ENCODE measurements around the gene MACROD2.

The MACROD2 gene

GRCh38 chr20:15675061-15675514 lies 1679.8 kb downstream of the MACROD2 start:
- Histone ChIP-seq H3K27me3 (ENCODE audit: control insufficient read depth, insufficient read depth, low read length, poor library complexity, severe bottlenecking) (no peaks in the 10 kb centered on the region), H3K27ac (ENCODE audit: insufficient read depth, low read depth, low read length, poor library complexity, severe bottlenecking) (no peak overlapping the region), H3K9me3 (ENCODE audit: control insufficient read depth, low read length) (no peaks in the 10 kb centered on the region), H3K36me3 (ENCODE audit: control insufficient read depth, insufficient read depth, low read length) (no peaks in the 10 kb centered on the region), H3K4me1 (ENCODE audit: control insufficient read depth, insufficient read depth, low read length) (no peaks in the 10 kb centered on the region), H3K4me3 (ENCODE audit: insufficient read depth, low read depth, low read length) (no peak overlapping the region)
- 96 to 97% methylated on average over 2 of the region's 2 CpGs for WGBS, 2 experiments

GRCh38 chr20:15675813-15676484 lies 1680.6 kb downstream of the MACROD2 start:
- Histone ChIP-seq H3K27ac (ENCODE audit: insufficient read depth, low read depth, low read length, poor library complexity, severe bottlenecking) (no peak overlapping the region), H3K4me3 (ENCODE audit: insufficient read depth, low read depth, low read length) (no peak overlapping the region), H3K36me3 (ENCODE audit: control insufficient read depth, insufficient read depth, low read length) (no peaks in the 10 kb centered on the region), H3K4me1 (ENCODE audit: control insufficient read depth, insufficient read depth, low read length) (no peaks in the 10 kb centered on the region), H3K27me3 (ENCODE audit: control insufficient read depth, insufficient read depth, low read length, poor library complexity, severe bottlenecking) (no peaks in the 10 kb centered on the region), H3K9me3 (ENCODE audit: control insufficient read depth, low read length) (no peaks in the 10 kb centered on the region)
- WGBS, 2 experiments, result 80 to 83% methylated on average over 1 of the region's 1 CpG

- H3K27ac ChIP-seq (ENCODE audit: insufficient read depth, low read depth, low read length, poor library complexity, severe bottlenecking), result no peak overlapping the region
- H3K27me3 ChIP-seq (ENCODE audit: control insufficient read depth, insufficient read depth, low read length, poor library complexity, severe bottlenecking), result no peaks in the 10 kb centered on the region
- H3K36me3 ChIP-seq (ENCODE audit: control insufficient read depth, insufficient read depth, low read length), result no peaks in the 10 kb centered on the region
- 82 to 94% methylated on average over 2 of the region's 2 CpGs for WGBS, 2 experiments
- H3K4me1 ChIP-seq (ENCODE audit: control insufficient read depth, insufficient read depth, low read length), result no peaks in the 10 kb centered on the region
- no peaks in the 10 kb centered on the region for H3K9me3 ChIP-seq (ENCODE audit: control insufficient read depth, low read length)
- no peak overlapping the region for H3K4me3 ChIP-seq (ENCODE audit: insufficient read depth, low read depth, low read length)
Observed at GRCh38 chr20:15676815-15677214, 1681.5 kb downstream of the MACROD2 start.

- H3K36me3 ChIP-seq (ENCODE audit: control insufficient read depth, insufficient read depth, low read length), result no peaks in the 10 kb centered on the region
- no peak overlapping the region for H3K27ac ChIP-seq (ENCODE audit: insufficient read depth, low read depth, low read length, poor library complexity, severe bottlenecking)
- H3K9me3 ChIP-seq (ENCODE audit: control insufficient read depth, low read length), result no peaks in the 10 kb centered on the region
- WGBS, 2 experiments, result 93 to 100% methylated on average over 2 of the region's 2 CpGs
- no peaks in the 10 kb centered on the region for H3K4me1 ChIP-seq (ENCODE audit: control insufficient read depth, insufficient read depth, low read length)
- H3K4me3 ChIP-seq (ENCODE audit: insufficient read depth, low read depth, low read length), result no peak overlapping the region
- no peaks in the 10 kb centered on the region for H3K27me3 ChIP-seq (ENCODE audit: control insufficient read depth, insufficient read depth, low read length, poor library complexity, severe bottlenecking)
Observed at GRCh38 chr20:15682690-15683089, 1687.4 kb downstream of the MACROD2 start.

GRCh38 chr20:15692570-15692969 lies 1697.3 kb downstream of the MACROD2 start:
- no peaks in the 10 kb centered on the region for H3K36me3 ChIP-seq (ENCODE audit: control insufficient read depth, insufficient read depth, low read length)
- no peaks in the 10 kb centered on the region for H3K9me3 ChIP-seq (ENCODE audit: control insufficient read depth, low read length)
- H3K4me3 ChIP-seq (ENCODE audit: insufficient read depth, low read depth, low read length), result no peak overlapping the region
- no peak overlapping the region for H3K27ac ChIP-seq (ENCODE audit: insufficient read depth, low read depth, low read length, poor library complexity, severe bottlenecking)
- no peaks in the 10 kb centered on the region for H3K27me3 ChIP-seq (ENCODE audit: control insufficient read depth, insufficient read depth, low read length, poor library complexity, severe bottlenecking)
- no peaks in the 10 kb centered on the region for H3K4me1 ChIP-seq (ENCODE audit: control insufficient read depth, insufficient read depth, low read length)
- 88 to 96% methylated on average over 1 of the region's 1 CpG for WGBS, 2 experiments

GRCh38 chr20:15699431-15700146 lies 1704.3 kb downstream of the MACROD2 start:
- H3K36me3 ChIP-seq (ENCODE audit: control insufficient read depth, insufficient read depth, low read length), result no peaks in the 10 kb centered on the region
- H3K9me3 ChIP-seq (ENCODE audit: control insufficient read depth, low read length), result no peaks in the 10 kb centered on the region
- 91% methylated on average over 14 to 15 of the region's 15 CpGs for WGBS, 2 experiments
- H3K27ac ChIP-seq (ENCODE audit: insufficient read depth, low read depth, low read length, poor library complexity, severe bottlenecking), result no peak overlapping the region
- H3K4me3 ChIP-seq (ENCODE audit: insufficient read depth, low read depth, low read length), result no peak overlapping the region
- H3K27me3 ChIP-seq (ENCODE audit: control insufficient read depth, insufficient read depth, low read length, poor library complexity, severe bottlenecking), result no peaks in the 10 kb centered on the region
- no peaks in the 10 kb centered on the region for H3K4me1 ChIP-seq (ENCODE audit: control insufficient read depth, insufficient read depth, low read length)

- no peaks in the 10 kb centered on the region for H3K9me3 ChIP-seq (ENCODE audit: control insufficient read depth, low read length)
- no peak overlapping the region for H3K4me3 ChIP-seq (ENCODE audit: insufficient read depth, low read depth, low read length)
- 90 to 92% methylated on average over 16 of the region's 16 CpGs for WGBS, 2 experiments
- no peaks in the 10 kb centered on the region for H3K4me1 ChIP-seq (ENCODE audit: control insufficient read depth, insufficient read depth, low read length)
- H3K27me3 ChIP-seq (ENCODE audit: control insufficient read depth, insufficient read depth, low read length, poor library complexity, severe bottlenecking), result no peaks in the 10 kb centered on the region
- H3K27ac ChIP-seq (ENCODE audit: insufficient read depth, low read depth, low read length, poor library complexity, severe bottlenecking), result no peak overlapping the region
- H3K36me3 ChIP-seq (ENCODE audit: control insufficient read depth, insufficient read depth, low read length), result no peaks in the 10 kb centered on the region
Observed at GRCh38 chr20:15700147-15700765, 1704.9 kb downstream of the MACROD2 start.

GRCh38 chr20:15702161-15702560 lies 1706.8 kb downstream of the MACROD2 start:
- Histone ChIP-seq H3K27ac (ENCODE audit: insufficient read depth, low read depth, low read length, poor library complexity, severe bottlenecking) (no peak overlapping the region), H3K27me3 (ENCODE audit: control insufficient read depth, insufficient read depth, low read length, poor library complexity, severe bottlenecking) (no peaks in the 10 kb centered on the region), H3K4me1 (ENCODE audit: control insufficient read depth, insufficient read depth, low read length) (no peaks in the 10 kb centered on the region), H3K9me3 (ENCODE audit: control insufficient read depth, low read length) (no peaks in the 10 kb centered on the region), H3K4me3 (ENCODE audit: insufficient read depth, low read depth, low read length) (no peak overlapping the region), H3K36me3 (ENCODE audit: control insufficient read depth, insufficient read depth, low read length) (no peaks in the 10 kb centered on the region)
- 87 to 93% methylated on average over 2 of the region's 2 CpGs for WGBS, 2 experiments

- Histone ChIP-seq H3K27me3 (ENCODE audit: control insufficient read depth, insufficient read depth, low read length, poor library complexity, severe bottlenecking) (no peaks in the 10 kb centered on the region), H3K4me3 (ENCODE audit: insufficient read depth, low read depth, low read length) (no peak overlapping the region), H3K36me3 (ENCODE audit: control insufficient read depth, insufficient read depth, low read length) (no peaks in the 10 kb centered on the region), H3K9me3 (ENCODE audit: control insufficient read depth, low read length) (no peaks in the 10 kb centered on the region), H3K4me1 (ENCODE audit: control insufficient read depth, insufficient read depth, low read length) (no peaks in the 10 kb centered on the region), H3K27ac (ENCODE audit: insufficient read depth, low read depth, low read length, poor library complexity, severe bottlenecking) (no peak overlapping the region)
- 94 to 99% methylated on average over 3 to 4 of the region's 4 CpGs for WGBS, 2 experiments
Observed at GRCh38 chr20:15703171-15703911, 1708.0 kb downstream of the MACROD2 start.

GRCh38 chr20:15705975-15706374 lies 1710.7 kb downstream of the MACROD2 start:
- Histone ChIP-seq H3K4me3 (ENCODE audit: insufficient read depth, low read depth, low read length) (no peak overlapping the region), H3K9me3 (ENCODE audit: control insufficient read depth, low read length) (no peaks in the 10 kb centered on the region), H3K27me3 (ENCODE audit: control insufficient read depth, insufficient read depth, low read length, poor library complexity, severe bottlenecking) (no peaks in the 10 kb centered on the region), H3K36me3 (ENCODE audit: control insufficient read depth, insufficient read depth, low read length) (no peaks in the 10 kb centered on the region), H3K4me1 (ENCODE audit: control insufficient read depth, insufficient read depth, low read length) (no peaks in the 10 kb centered on the region), H3K27ac (ENCODE audit: insufficient read depth, low read depth, low read length, poor library complexity, severe bottlenecking) (no peak overlapping the region)
- 97 to 98% methylated on average over 3 of the region's 3 CpGs for WGBS, 2 experiments
